ENCODE data around the gene OLFML1.

OLFML1 gene

GRCh38 chr11:7484131-7484530 lies 1.2 kb upstream of the OLFML1 start:
- no peak for DNase-seq

GRCh38 chr11:7484645-7485044 lies 661 bp upstream of the OLFML1 start:
- DNase-seq: no peak

DNA sequence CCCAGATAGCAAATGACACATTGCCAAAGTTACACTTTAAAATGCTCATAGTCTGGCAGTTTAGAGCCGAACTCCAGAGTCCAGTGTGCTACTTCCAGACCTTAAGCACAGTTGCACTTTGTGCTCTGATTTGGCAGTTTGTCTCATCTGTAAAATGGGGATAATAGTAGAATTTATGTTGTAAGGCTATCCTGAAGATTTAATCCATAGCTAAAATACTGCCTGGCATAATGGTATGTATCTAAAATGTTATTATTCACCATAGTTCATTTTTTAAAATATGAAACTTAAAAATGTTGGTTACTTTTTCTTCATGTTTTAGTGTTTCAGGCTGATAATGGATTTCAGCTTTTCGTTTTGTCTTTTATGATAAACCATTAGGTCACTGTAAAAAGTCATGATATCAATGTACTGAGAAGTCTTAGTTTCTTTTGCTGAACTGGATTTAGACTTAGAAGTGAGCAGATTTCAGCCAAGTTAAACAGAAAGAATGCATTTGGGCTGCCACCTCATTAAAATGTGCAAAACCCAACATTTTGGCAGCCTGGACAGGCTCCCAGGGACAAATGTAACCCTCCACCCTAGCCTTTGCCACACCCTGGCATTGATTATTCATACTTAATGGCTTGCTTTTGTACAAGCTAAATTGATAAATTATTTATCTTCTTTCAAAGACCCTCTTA lies 933 bp downstream of the OLFML1 start:
- DNase-seq: no peak

GRCh38 chr11:7486781-7487140 lies 1.5 kb downstream of the OLFML1 start:
- no peak for DNase-seq

DNA sequence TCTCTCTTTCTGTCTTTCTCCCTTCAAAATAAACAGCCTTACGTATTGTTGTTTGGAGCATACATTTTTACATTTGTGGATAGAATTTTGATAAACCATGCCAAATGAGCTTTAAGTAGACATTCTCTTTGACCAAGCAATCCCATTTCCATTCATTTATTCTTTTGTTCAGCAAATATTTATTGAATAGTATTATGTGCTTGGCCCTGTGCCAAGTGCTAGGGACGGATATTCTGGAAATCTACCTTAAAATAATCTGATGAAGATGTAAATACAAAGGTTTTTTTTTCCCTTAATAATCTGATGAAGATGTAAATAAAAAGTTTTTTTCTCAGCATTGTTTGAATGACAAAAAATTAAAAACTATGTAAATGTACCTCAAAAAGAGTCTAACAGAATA lies 2.1 kb downstream of the OLFML1 start:
- no peak for DNase-seq

DNA sequence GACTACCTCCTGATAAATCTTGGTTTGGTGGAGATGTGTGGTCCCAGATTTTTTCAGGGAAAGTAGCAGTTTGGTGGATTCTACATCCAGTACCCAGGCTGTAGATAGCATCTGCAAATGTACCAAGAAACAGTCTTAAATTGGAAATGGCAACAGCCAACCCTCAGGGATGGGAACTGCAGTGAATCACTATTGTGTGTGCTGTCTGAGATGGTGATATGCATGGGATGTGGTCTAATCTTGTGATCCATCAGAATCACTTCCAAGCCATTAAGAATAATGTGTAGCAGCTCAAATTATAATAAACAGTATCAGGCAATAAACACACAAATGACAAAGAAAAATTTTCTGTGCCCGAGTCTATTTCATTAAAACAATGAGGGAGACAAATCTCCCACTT lies 3.4 kb downstream of the OLFML1 start:
- no peak for DNase-seq

DNA sequence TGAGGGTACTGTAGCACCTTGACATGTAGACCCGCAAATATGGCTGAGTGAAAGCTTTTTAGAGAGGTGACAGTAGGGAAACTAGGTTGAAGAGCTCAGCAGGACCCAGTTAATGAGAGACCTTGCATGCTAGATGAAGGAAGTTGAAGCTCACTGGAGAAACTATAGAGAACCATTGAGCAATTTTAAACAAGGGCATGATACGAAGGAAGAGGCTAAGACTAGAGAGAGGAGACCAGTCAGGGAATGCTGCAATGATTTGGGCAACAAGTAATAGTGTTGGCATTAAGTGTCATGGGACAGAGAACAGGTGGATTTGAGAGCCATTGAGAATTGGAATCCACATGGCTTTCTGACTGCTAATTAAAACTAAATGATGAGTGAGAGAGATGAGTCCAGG lies 4.1 kb downstream of the OLFML1 start:
- DNase-seq: no peak

GRCh38 chr11:7490054-7490453 lies 4.7 kb downstream of the OLFML1 start:
- DNase-seq: no peak

- DNase-seq: no peak
These were observed 5.2 kb downstream of the OLFML1 start for GRCh38 chr11:7490535-7490934.

DNA sequence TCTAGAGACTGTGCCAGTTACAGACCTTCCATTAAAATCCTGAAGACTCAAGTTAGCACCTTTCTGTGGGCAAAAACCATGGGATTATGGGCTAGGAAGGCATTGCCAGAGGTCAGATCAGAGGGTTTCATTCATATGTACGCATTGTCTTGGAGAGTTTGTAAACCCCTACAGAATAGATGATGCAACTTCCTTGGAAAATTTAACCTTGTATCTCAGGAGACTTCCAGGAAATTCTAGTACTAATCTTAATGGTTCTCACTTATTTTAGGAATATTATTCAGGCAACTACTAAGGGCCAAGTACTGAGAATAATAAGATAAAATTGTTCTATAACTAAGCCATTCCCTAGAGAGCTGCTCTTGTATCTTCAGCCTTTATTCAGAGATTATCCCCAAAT lies 6.9 kb downstream of the OLFML1 start:
- no peak for DNase-seq

- no peak for DNase-seq
These were observed 8.4 kb downstream of the OLFML1 start for GRCh38 chr11:7493670-7494069.

DNA sequence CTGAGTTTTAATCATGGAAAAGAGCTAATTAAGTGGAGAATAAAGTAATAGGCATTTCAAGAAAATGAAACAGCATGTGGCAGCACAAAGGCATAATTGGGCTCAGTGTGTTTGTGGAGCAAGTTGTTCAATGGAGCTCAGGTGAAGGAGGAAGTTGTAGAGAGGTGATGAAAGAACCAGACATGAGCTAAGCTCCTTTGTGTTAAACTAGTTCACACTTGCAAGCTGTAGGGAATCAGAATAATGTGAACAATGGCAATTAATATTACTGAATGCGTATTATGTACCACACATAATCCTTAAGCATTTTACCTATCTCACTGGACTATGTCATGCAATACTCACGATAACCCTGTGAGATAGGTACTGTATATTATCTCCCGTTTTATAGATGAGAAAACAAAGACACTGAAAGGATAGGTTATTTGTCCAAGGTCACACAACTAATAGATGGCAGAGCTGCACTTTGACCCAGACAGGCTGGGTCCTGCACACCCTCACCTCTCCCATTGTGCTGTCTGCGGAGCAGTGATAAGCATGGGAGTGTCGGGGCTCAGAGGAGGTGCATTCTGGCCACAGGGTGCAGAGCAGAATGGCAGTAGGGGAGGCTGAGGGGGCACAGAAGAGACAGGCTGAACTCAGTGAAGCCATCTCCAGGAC lies 8.9 kb downstream of the OLFML1 start:
- no peak for DNase-seq

DNA sequence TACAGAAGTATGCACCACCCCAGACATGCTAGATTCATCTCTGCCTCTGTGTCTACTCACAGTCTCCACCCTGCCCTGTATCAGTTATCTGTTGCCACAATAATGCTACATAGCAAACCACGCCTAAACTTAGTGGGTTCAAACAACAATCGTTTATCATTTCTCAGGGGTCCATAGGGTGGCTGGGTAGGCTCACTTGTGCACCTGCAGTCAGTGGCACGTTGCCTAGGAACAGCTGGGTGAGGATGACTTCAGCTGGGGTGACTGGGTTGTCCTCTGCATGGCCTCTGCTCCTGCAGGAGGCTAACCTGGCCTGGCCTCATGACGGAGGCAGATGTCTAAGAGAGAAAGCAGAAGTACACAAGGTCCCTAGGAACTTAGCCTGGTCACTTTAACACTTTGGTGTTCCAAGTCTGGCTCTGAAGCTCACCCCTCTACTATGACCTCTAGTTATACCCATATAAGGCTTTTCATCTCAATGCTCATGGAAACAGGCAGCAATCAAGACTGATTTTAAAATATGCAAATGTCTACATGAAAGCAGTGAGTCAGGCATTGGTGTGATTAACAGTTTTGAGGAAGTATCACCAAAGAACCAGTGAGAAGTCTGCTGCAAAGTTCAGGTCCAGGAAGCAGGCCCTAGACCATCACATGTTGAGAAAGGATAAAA lies 10.7 kb downstream of the OLFML1 start:
- DNase-seq: peak in 1 of 2 donors; percentile 58

- DNase-seq: no peak
These were observed 12.9 kb downstream of the OLFML1 start for GRCh38 chr11:7498193-7498592.

DNA sequence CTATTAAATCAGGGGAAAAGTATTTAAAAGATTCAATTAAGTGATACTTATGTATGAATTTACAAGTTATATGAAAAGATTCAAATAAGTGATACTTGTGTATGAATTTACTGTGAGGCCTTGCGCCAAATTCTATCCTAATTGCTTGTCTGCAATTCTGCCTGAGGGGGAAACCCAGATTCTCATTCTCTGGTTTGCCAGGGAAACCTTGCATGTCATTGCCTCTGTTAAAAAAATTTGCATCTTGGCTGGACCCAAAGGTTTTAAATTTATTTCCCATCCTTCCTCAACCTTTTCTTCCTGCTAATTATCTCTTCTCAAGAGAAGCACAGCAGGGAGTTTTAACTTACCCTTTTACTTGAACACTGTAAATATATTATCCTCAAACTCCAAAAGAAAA lies 13.8 kb downstream of the OLFML1 start:
- DNase-seq: no peak

DNA sequence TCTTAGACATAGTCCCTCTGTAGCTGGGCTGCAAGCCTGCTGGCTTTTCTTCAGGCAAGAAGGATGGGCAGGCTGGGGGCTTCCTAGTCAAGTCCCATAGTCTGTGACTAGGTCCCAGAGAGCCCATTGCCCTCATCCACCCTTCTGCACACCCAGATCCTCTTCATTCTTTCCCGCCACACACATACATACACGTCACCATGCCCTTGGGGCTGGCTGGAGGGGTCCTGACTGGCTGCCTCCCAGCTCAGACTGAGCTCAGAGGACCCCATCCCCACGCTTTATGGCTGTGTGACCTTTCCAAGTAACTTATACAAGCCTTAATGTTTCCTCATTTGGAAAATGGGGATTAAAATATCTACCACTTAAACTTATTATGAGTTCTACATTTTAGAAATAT lies 14.9 kb downstream of the OLFML1 start:
- no peak for DNase-seq

DNA sequence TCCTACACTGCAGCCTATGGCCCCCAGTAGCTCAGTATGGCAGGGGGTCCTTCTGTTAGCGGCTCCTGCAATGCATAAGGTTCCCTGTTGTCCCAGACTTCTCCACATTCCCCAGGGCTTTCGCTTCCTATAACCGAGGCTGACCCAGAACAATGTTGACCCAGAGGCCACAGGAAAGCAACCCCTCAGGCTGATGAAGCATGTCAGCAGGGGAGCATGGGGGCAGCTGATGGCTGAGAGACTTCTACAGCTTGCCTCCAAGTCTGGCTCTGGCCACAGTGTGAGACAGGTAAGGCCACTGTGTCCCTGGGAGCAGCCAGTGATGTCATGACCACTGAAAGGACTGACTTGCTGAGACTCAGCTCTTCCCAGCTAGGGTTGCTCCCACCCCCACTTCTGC lies 15.9 kb downstream of the OLFML1 start:
- no peak for DNase-seq

DNA sequence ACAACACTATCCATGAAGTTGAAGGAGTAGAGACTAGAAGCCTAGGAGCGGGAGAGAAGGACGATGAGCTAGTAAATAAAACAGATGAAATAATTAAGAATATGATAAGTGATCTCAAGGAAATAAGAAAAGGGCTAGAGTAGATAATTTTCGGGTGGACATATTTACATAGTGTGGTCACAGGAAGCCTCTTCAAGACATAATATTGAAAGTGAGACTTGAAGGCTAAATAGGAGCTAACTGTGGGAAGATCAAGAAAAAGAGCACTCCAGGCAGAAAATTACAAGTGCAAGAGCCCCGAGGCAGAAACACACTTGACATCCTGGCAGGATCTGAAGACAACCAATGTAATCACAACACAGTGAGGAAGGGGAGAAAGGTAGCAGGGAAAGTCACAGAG lies 16.6 kb downstream of the OLFML1 start:
- no peak for DNase-seq

DNA sequence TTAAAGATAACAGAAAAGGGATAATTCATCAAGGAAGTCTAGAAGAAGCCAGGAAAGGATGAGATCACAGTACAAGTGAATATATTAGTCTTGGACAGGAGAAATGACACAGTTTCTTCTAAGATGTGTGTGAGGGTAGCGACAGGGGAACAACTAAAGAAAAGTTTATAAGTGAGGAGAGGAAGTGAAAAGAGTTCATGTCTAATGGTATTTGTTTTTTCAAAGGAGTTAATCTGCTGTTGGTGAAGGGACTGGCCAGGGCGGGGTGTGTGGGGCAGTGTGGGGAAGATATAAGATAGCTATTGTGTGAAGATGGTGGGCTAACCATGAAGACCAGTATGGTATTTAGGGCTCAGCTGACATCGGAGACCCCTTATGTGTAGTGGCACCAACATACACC lies 20.9 kb downstream of the OLFML1 start:
- DNase-seq: no peak

GRCh38 chr11:7508087-7508486 lies 22.8 kb downstream of the OLFML1 start:
- DNase-seq: no peak

- no peak for DNase-seq
These were observed 24.7 kb downstream of the OLFML1 start for GRCh38 chr11:7509966-7510365.

DNA sequence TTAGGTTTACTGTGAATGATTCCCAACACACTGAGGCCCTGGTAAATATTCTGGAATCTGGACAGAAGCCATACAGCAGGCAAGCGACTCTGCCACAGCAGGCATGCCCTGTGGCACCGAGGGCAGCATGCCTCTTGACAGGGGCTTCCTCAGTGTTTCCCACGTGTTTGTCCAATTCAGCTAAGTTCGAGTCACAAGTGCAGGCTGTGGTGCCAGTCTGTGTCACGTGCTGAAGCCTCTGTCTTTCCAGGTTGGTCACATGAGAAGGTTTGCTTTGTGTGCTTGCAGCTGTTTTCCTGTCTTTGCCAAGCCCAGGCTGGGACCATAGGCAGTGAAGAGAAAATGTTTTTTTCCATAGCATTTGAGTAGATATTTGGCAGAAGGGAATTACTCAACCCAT lies 26.1 kb downstream of the OLFML1 start:
- no peak for DNase-seq

GRCh38 chr11:7512525-7513233 lies 27.4 kb downstream of the OLFML1 start:
- DNase-seq: peak in 1 of 2 donors; percentile 79
